ENCODE results near the gene CDK14.

DNA sequence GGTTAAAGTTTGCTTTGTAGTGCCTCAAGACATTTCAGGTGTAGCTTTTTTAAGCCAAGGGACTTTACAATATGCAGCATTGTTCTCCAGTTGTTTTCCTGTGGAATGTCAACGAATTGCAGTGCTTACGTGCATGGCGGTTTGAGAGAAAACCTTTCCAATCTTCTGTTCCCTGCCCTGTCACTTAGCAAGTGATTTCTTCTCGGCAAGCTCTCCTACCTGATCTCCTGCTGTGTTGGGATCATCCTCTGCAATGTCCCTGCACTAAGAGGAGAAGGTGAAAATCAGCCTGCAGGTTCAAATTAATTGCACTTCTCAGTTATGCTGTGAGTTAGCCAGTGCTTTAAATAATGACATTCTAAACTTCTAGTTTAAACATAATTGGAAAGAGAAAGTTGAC lies 470.5 kb downstream of the CDK14 start:
- TF ChIP-seq POLR2AphosphoS5 (IDR thresholded peaks at IDR 0.05; ENCODE audit: insufficient read depth, low read depth, low read length) (no peak), POLR2A (IDR thresholded peaks at IDR 0.05; ENCODE audit: low read depth, low read length) (no peak)
